Frontal cortex (tissue), 4 donors: ENCODE measurements around the gene TFAP2E. TPM values are rescaled to one million over a fixed set of nuclear protein-coding genes. Genes with fewer than 3 reads are reported as not detected.

Experiments used
- DNase-seq, 2 donors: peaks; one replicate each; pipeline ENCODE4 v3.0.0; 2012; ENCODE audit warnings: low spot score in 2 of 2
- FAIRE-seq: peaks from 2 replicates; lab custom pipeline; 2012; peaks lifted over from hg19 to GRCh38; lab: Jason Lieb, UNC
- total RNA-seq: library from RNA; depleted of rRNA; stranded (reverse); fragments of >200 nt; gene quantifications from one replicate; pipeline ENCODE4 v1.2.3, GENCODE V29; 2014
- donor health status: control.
- donor health status: control.
- donor health status: control.

The TFAP2E gene
- total RNA-seq, 1 donor from 2014 or later = under 0.01 TPM

GRCh38 chr1:35590476-35591040, 17.4 kb downstream of the TFAP2E start:
- FAIRE-seq (no peak), DNase-seq (no peak)

- no peak for FAIRE-seq
- DNase-seq = no peak
Observed at GRCh38 chr1:35591211-35591610, 18.1 kb downstream of the TFAP2E start.

DNA sequence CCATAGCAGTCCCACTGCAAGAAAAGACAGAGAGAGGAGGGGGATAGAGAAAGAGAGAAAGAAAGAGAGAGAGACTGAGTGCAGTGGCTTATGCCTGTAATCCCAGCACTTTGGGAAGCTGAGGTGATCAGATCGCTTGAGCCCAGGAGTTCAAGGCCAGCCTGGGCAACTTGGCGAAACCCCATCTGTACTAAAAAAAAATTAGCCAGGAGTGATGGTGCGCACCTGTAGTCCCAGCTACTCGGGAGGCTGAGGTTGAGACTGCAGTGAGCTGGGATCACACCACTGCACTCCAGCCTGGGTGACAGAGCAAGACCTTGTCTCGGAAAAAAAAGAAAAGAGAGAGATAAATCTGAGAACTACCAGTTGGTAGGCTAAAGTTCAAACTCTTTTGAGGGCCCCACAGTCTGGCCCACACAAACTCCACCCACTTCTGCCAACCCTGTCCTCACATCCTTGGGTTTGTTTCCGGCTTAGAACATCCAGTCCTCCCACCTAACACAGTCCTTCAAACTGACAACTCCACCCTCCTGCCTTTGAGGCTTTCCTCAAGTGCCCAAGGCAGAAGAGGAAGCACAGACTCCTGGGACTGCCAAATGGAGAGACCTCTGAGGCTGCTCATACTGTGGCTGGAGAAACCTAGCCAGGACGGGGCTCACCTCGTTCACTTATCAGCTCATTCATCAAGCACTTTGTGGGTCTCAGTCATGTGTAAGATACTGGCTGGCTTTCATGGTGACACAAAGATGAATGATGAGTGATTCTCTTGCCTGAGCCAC, 20.1 kb downstream of the TFAP2E start:
- no peak for FAIRE-seq
- no peak for DNase-seq

- no peak for FAIRE-seq
- no peak for DNase-seq
Observed at GRCh38 chr1:35594005-35594760, 21.1 kb downstream of the TFAP2E start.

GRCh38 chr1:35595684-35596083, 22.6 kb downstream of the TFAP2E start:
- DNase-seq (no peak), FAIRE-seq (no peak)

GRCh38 chr1:35597870-35598269, 24.8 kb downstream of the TFAP2E start:
- no peak for DNase-seq
- FAIRE-seq = no peak

DNA sequence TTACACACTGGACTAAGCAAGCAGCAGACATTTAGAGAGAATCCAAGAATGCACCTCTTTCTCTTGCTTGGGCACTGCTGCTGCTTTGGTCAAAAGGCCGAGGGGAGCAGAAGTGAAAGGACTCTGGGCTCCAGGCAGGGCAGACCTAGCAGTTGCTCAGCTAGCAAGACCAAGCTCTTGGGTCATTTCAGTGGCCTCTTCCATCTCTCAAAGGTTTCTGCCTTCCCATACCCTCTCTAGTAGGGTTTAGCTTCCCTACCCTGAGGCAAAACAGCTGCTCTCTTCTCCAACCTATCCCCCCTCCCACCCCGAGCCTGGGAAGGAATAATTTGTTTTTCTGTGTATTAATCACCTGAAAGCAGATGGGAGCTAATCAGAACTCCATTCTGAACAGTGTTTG, 25.8 kb downstream of the TFAP2E start:
- DNase-seq (no peak), FAIRE-seq (no peak)

GRCh38 chr1:35599411-35599810, 26.3 kb downstream of the TFAP2E start:
- DNase-seq = no peak
- FAIRE-seq = no peak

DNA sequence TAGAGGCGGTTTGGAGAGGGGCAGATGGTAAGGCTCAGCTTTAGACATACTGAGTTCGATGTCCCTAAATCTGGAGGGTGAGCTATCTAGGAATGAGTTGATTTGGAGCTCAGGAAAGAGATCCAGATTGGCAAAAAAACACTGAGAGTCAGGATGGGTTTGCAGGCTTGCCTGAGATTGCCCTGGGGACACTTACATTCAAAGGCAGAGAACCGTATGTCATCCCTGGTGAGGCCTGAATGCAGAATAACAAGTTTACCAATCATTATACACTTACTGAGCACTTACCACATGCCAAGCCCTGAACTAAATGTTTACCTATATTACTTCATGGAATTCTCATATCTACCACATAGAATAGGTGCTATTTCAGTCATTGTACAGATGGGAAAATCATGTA, 27.5 kb downstream of the TFAP2E start:
- no peak for FAIRE-seq
- DNase-seq = no peak

DNA sequence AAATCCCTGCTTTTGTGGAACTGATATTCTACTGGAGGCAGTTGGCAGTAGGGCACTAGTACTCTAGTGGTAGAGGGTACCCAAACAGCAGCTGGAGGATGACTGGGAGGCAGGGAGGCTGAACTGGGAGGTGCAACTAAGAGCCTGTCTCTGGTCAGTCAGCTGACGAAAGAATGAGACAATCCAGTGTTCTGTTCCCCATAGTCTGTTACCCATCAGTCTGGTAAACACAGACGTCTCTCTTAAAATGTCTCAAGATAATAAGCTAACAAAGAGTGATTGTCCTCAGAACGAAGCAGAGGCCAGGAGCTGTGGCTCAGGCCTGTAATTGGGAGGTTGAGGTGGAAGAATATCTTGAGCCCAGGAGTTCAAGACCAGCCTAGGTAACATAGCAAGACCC, 30.4 kb downstream of the TFAP2E start:
- FAIRE-seq = no peak

GRCh38 chr1:35603941-35604340, 30.8 kb downstream of the TFAP2E start:
- no peak for FAIRE-seq
- no peak for DNase-seq

More for the DNA sequence above, 30.4 kb downstream of the TFAP2E start:
- no peak for DNase-seq

GRCh38 chr1:35605071-35605866, 32.2 kb downstream of the TFAP2E start:
- no peak for DNase-seq
- FAIRE-seq = no peak

GRCh38 chr1:35605867-35606182, 32.7 kb downstream of the TFAP2E start:
- FAIRE-seq (no peak), DNase-seq (no peak)

GRCh38 chr1:35611655-35612054, 38.5 kb downstream of the TFAP2E start:
- FAIRE-seq (no peak), DNase-seq (no peak)

- FAIRE-seq (no peak), DNase-seq (no peak)
Observed at GRCh38 chr1:35615440-35615839, 42.3 kb downstream of the TFAP2E start.

DNA sequence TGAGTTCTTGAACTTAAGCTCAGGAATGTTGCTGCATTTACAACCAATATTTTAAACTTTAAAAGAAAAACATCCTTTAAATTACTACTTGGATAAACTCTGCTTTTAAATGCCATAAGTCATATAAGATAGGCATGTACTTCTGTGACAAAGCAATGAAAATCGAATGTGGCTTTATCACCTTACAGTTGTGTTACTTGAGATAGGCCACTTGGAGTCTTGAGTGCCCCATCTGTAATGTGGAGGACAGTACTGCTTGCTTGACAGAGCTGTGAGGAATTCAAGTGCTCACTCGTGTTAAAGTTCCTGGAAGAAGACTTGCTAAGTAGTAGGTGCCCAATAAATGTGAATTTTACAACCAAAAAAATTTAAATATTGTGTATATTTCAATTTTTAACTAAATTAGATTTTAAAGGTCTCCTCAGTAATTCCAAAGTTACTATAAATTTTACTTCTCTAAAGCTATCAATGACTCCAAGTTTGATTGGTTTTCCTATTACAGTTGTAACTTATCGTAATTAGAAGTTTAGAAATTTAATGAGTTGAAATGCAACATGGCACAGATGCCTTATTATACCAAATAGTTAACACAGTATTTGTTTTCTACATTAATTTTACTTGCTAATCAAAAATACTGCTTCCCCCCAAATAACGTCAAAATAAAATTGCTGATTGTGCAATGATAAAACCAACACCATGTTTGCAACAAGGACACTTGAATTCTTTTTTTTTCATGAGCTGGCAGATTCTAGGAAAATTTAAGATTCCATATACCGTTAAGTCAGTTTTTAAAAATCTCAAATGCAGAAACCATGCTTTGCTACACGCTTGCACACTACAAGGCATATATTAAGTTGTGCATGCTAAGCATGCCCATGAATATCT, 46.4 kb downstream of the TFAP2E start:
- FAIRE-seq (no peak), DNase-seq (no peak)

DNA sequence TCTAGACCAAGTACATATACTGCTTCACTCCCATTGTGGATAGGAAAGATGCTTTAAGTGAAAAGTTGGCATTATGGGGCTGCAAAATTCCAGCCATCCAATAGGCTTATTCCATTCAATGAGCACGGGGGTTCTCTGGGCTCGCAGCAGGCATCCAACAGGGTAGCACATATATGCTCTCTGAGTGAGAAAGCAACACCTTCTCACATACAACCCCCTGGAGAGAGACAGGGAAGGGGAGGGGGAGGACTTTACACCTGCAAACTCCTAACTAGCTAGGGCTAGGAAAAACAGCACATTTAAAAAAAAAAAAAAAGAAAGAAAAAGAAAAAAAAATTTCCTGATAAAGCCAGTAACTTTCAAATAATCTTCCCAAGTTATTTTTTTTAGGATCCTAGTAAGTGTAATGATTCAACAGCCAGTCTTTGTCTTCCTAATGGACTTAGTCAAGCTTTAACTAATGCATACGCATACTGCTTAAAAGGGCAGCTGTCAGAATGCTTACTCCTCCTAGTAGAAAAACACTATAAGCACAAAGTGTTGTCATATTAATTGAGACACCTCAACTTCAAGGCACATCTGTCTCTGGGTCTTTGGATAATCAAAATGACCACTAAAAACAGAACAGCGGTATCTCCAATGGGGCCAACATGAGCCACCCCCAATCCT, 49.5 kb downstream of the TFAP2E start:
- FAIRE-seq (no peak), DNase-seq (no peak)

GRCh38 chr1:35623832-35624231, 50.7 kb downstream of the TFAP2E start:
- no peak for FAIRE-seq
- no peak for DNase-seq

DNA sequence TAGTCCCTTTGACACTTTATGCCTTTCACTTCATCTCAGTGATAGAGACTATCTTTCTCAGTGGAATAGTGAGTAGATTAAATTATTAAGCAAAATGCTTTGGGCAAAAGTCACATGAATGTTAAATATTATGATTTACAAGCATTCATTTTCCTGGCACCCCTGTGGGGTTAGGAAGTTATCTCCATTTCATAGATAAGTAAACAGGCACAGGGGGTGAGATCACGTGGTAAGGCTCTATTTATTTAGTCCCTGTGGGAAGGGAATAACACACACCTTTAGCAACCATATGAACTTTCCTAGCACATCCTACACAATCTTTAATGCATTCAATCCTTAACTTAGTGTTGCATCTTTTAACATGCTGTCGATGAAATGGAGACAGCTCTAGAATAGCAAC, 55.9 kb downstream of the TFAP2E start:
- FAIRE-seq (no peak), DNase-seq (no peak)
